ENCODE data around the gene ANKRD53. TPM values are rescaled to one million over a fixed set of nuclear protein-coding genes. Genes with fewer than 3 reads are reported as not detected.

ANKRD53 gene
- total RNA-seq, 2 donors from 2014 or later, result 0.24 to 0.97 TPM

GRCh38 chr2:70942396-70943204 is 35.8 kb upstream of the ANKRD53 start:
- Histone ChIP-seq H3K9me3 (ENCODE audit: control insufficient read depth, low read length) (no peaks in the 10 kb centered on the region), H3K9ac (ENCODE audit: extremely low read depth, low read length, poor library complexity, severe bottlenecking) (no peak overlapping the region), H3K36me3 (ENCODE audit: control insufficient read depth, insufficient read depth, low read length) (no peaks in the 10 kb centered on the region), H3K27me3 (ENCODE audit: control insufficient read depth, insufficient read depth, low read length, poor library complexity, severe bottlenecking) (peaks cover 68% of the 10 kb centered on the region), H3K4me1 (ENCODE audit: control insufficient read depth, insufficient read depth, low read length) (peaks cover 10% of the 10 kb centered on the region), H3K4me3 (ENCODE audit: low read length) (no peak overlapping the region), H3K27ac (ENCODE audit: low read depth, low read length) (no peak overlapping the region)
- Mint-ChIP-seq H3K9me3 (no peaks in the 10 kb centered on the region), H3K27ac (no peak overlapping the region), H3K36me3 (ENCODE audit: low read depth) (no peaks in the 10 kb centered on the region), H3K4me3 (no peak overlapping the region), H3K4me1 (peaks cover 18% of the 10 kb centered on the region), H3K27me3 (ENCODE audit: insufficient read depth) (peaks cover 87% of the 10 kb centered on the region)
- DNase-seq, result peak; percentile 47
- TF ChIP-seq CTCF (conservative IDR thresholded peaks at IDR 0.05), result no peak
- WGBS, 2 experiments (ENCODE audit: insufficient coverage in 1 of 2, insufficient read length in 1 of 2), result 61 to 88% methylated on average over 3 to 5 of the region's 6 CpGs

GRCh38 chr2:70943205-70943871 is 35.1 kb upstream of the ANKRD53 start:
- peak; percentile 53 for DNase-seq
- no peak overlapping the region for H3K27ac Mint-ChIP-seq
- no peak for TF ChIP-seq CTCF (conservative IDR thresholded peaks at IDR 0.05)
- H3K4me3 ChIP-seq (ENCODE audit: low read length), result no peak overlapping the region
- H3K27ac ChIP-seq (ENCODE audit: low read depth, low read length), result no peak overlapping the region
- H3K4me1 Mint-ChIP-seq, result peaks cover 17% of the 10 kb centered on the region
- H3K9me3 ChIP-seq (ENCODE audit: control insufficient read depth, low read length), result no peaks in the 10 kb centered on the region
- no peak overlapping the region for H3K4me3 Mint-ChIP-seq
- peaks cover 75% of the 10 kb centered on the region for H3K27me3 ChIP-seq (ENCODE audit: control insufficient read depth, insufficient read depth, low read length, poor library complexity, severe bottlenecking)
- H3K9me3 Mint-ChIP-seq, result no peaks in the 10 kb centered on the region
- H3K36me3 ChIP-seq (ENCODE audit: control insufficient read depth, insufficient read depth, low read length), result no peaks in the 10 kb centered on the region
- peaks cover 10% of the 10 kb centered on the region for H3K4me1 ChIP-seq (ENCODE audit: control insufficient read depth, insufficient read depth, low read length)
- H3K36me3 Mint-ChIP-seq (ENCODE audit: low read depth), result no peaks in the 10 kb centered on the region
- H3K9ac ChIP-seq (ENCODE audit: extremely low read depth, low read length, poor library complexity, severe bottlenecking), result no peak overlapping the region
- WGBS, 2 experiments (ENCODE audit: insufficient coverage in 1 of 2, insufficient read length in 1 of 2), result 39 to 61% methylated on average over 3 to 11 of the region's 11 CpGs
- peaks cover 89% of the 10 kb centered on the region for H3K27me3 Mint-ChIP-seq (ENCODE audit: insufficient read depth)

GRCh38 chr2:70944111-70944690 is 34.2 kb upstream of the ANKRD53 start:
- H3K27me3 Mint-ChIP-seq (ENCODE audit: insufficient read depth), result peaks cover 90% of the 10 kb centered on the region
- no peaks in the 10 kb centered on the region for H3K9me3 Mint-ChIP-seq
- H3K27ac Mint-ChIP-seq, result no peak overlapping the region
- H3K27ac ChIP-seq (ENCODE audit: low read depth, low read length), result no peak overlapping the region
- DNase-seq, result peak; percentile 35
- H3K36me3 Mint-ChIP-seq (ENCODE audit: low read depth), result no peaks in the 10 kb centered on the region
- no peak overlapping the region for H3K4me3 Mint-ChIP-seq
- 88% methylated on average over 4 of the region's 4 CpGs for WGBS, 2 experiments (ENCODE audit: insufficient coverage in 1 of 2, insufficient read length in 1 of 2)
- no peak for TF ChIP-seq CTCF (conservative IDR thresholded peaks at IDR 0.05)
- peaks cover 78% of the 10 kb centered on the region for H3K27me3 ChIP-seq (ENCODE audit: control insufficient read depth, insufficient read depth, low read length, poor library complexity, severe bottlenecking)
- peaks cover 11% of the 10 kb centered on the region for H3K4me1 Mint-ChIP-seq
- H3K4me1 ChIP-seq (ENCODE audit: control insufficient read depth, insufficient read depth, low read length), result peaks cover 6% of the 10 kb centered on the region
- no peaks in the 10 kb centered on the region for H3K9me3 ChIP-seq (ENCODE audit: control insufficient read depth, low read length)
- no peak overlapping the region for H3K4me3 ChIP-seq (ENCODE audit: low read length)
- no peaks in the 10 kb centered on the region for H3K36me3 ChIP-seq (ENCODE audit: control insufficient read depth, insufficient read depth, low read length)
- no peak overlapping the region for H3K9ac ChIP-seq (ENCODE audit: extremely low read depth, low read length, poor library complexity, severe bottlenecking)

Data from endodermal cell (in vitro differentiated cells).